ENCODE data around the gene TMEM161A. TPM values are rescaled to one million over a fixed set of nuclear protein-coding genes. Genes with fewer than 3 reads are reported as not detected.

Gene TMEM161A
- total and polyA plus RNA-seq, 2 donors (not counting 1 experiment from before 2014, with no cell fraction given) = 23.6 to 44.0 TPM

DNA sequence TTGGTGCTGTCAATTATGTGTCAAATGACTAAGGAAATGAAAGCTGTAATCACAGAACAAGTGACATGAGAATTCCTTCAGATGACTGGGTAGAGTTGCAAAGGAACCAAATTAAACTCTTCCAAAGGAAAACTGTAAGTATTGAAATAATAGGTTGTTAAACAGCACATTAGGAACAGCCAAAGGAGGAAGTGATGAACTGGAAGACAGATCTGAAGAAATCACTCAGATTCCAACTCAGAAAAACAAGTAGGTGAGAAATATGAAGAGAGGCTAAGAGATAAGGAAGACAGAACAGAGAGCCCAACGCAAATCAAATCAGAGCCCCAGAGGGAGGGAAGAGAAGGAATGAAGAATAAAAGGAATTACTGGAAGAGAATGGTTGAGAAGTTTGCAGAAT lies 15.4 kb downstream of the TMEM161A start:
- WGBS (ENCODE audit: insufficient coverage) = no CpG with 5 or more reads among the region's 1 CpG
- Histone ChIP-seq H3K4me2 (replicated peaks; ENCODE audit: low read depth, low read length, poor library complexity, severe bottlenecking) (no peak overlapping the region), H4K20me1 (ENCODE audit: control insufficient read depth, insufficient read depth, low read length, poor library complexity, severe bottlenecking) (no peaks in the 10 kb centered on the region), H3K9ac (ENCODE audit: low read length) (no peak overlapping the region), H3K79me2 (ENCODE audit: control insufficient read depth, insufficient read depth, low read length) (no peaks in the 10 kb centered on the region), H2AFZ (ENCODE audit: insufficient read depth, low read depth, low read length, poor library complexity, severe bottlenecking) (no peak overlapping the region), H3K27ac (ENCODE audit: low read length in 2 of 2) (no peak overlapping the region), H3K9me3 (ENCODE audit: control extremely low read depth in 1 of 3, control insufficient read depth in 2 of 3, insufficient read depth in 1 of 3, low read length in 2 of 3) (peaks cover 0 to 4% (median 3%) of the 10 kb centered on the region in 3 donors), H3K36me3 (replicated peaks in 1 of 2; ENCODE audit: control extremely low read depth in 1 of 2, control insufficient read depth in 1 of 2, extremely low read depth in 1 of 2, insufficient read depth in 2 of 2, low read length in 1 of 2) (peaks cover 0 to 16% of the 10 kb centered on the region in 2 experiments), H3K4me1 (ENCODE audit: control insufficient read depth in 2 of 2, insufficient read depth in 2 of 2, low read length in 2 of 2) (no peaks in the 10 kb centered on the region), H3K27me3 (replicated peaks in 1 of 4; ENCODE audit: control extremely low read depth in 1 of 4, control insufficient read depth in 3 of 4, insufficient read depth in 4 of 4, low read length in 3 of 4) (no peaks in the 10 kb centered on the region), H3K4me3 (ENCODE audit: control extremely low read depth in 1 of 5, extremely low read depth in 1 of 5, insufficient read depth in 1 of 5, low read depth in 2 of 5, low read length in 4 of 5) (no peak overlapping the region)
- H3K4me3 Mint-ChIP-seq = no peak overlapping the region
- H3K4me1 Mint-ChIP-seq = no peaks in the 10 kb centered on the region
- intact Hi-C loops (cut with micrococcal nuclease) = no loop called here
- H3K27me3 Mint-ChIP-seq = no peaks in the 10 kb centered on the region
- CTCF ChIA-PET = interaction anchor here (0.7 kb wide), 1 partner anchor 19 kb away, joined by 3 read pairs; no protein-coding TSS in a partner anchor
- no peak overlapping the region for H3K27ac Mint-ChIP-seq
- no peak for DNase-seq
- POLR2A ChIA-PET = interaction anchor here (0.7 kb wide), 1 partner anchor 17 kb away, joined by 7 read pairs; no protein-coding TSS in a partner anchor
- H3K9me3 Mint-ChIP-seq (ENCODE audit: insufficient read depth) = peaks cover 5% of the 10 kb centered on the region
- no peak for ATAC-seq (ENCODE audit: low read depth)
- TF ChIP-seq EZH2 (IDR thresholded peaks at IDR 0.05; ENCODE audit: borderline replicate concordance, insufficient read depth, low read depth, low read length, poor library complexity, severe bottlenecking) = no peak

DNA sequence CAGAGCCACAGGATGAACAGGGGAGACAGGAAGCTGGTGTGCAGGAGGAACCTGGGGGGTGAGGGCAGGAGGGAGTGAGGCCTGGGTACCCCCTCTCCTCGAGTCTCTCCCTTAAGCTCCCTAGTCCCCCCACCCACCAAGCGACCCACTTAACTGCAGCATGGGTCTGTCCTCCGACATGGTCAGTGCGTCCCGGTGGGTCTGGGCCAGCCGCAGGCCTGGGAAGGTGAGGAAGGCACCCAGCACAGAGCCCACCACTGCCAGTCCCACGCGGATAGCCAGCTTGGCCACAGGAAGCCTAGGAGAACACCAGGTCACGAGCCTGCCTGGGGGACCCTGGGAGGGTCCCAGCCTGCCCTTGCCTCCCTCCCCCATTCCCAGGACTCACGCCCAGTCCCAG lies 16.9 kb downstream of the TMEM161A start:
- Histone ChIP-seq H3K36me3 (replicated peaks in 1 of 2; ENCODE audit: control extremely low read depth in 1 of 2, control insufficient read depth in 1 of 2, extremely low read depth in 1 of 2, insufficient read depth in 2 of 2, low read length in 1 of 2) (peaks cover 0 to 16% of the 10 kb centered on the region in 2 experiments), H3K27ac (ENCODE audit: low read length in 2 of 2) (no peak overlapping the region), H3K9ac (ENCODE audit: low read length) (no peak overlapping the region), H3K4me3 (ENCODE audit: control extremely low read depth in 1 of 5, extremely low read depth in 1 of 5, insufficient read depth in 1 of 5, low read depth in 2 of 5, low read length in 4 of 5) (no peak overlapping the region), H3K9me3 (ENCODE audit: control extremely low read depth in 1 of 3, control insufficient read depth in 2 of 3, insufficient read depth in 1 of 3, low read length in 2 of 3) (peaks cover 0 to 4% (median 3%) of the 10 kb centered on the region in 3 donors), H3K4me1 (ENCODE audit: control insufficient read depth in 2 of 2, insufficient read depth in 2 of 2, low read length in 2 of 2) (no peaks in the 10 kb centered on the region), H2AFZ (ENCODE audit: insufficient read depth, low read depth, low read length, poor library complexity, severe bottlenecking) (no peak overlapping the region), H3K4me2 (replicated peaks; ENCODE audit: low read depth, low read length, poor library complexity, severe bottlenecking) (no peak overlapping the region), H3K27me3 (replicated peaks in 1 of 4; ENCODE audit: control extremely low read depth in 1 of 4, control insufficient read depth in 3 of 4, insufficient read depth in 4 of 4, low read length in 3 of 4) (no peaks in the 10 kb centered on the region), H3K79me2 (ENCODE audit: control insufficient read depth, insufficient read depth, low read length) (no peaks in the 10 kb centered on the region), H4K20me1 (ENCODE audit: control insufficient read depth, insufficient read depth, low read length, poor library complexity, severe bottlenecking) (no peaks in the 10 kb centered on the region)
- Mint-ChIP-seq H3K9me3 (ENCODE audit: insufficient read depth) (peaks cover 5% of the 10 kb centered on the region), H3K27ac (no peak overlapping the region), H3K27me3 (no peaks in the 10 kb centered on the region), H3K4me3 (no peak overlapping the region), H3K4me1 (no peaks in the 10 kb centered on the region)
- POLR2A ChIA-PET = no interaction called here
- intact Hi-C loops (cut with micrococcal nuclease) = no loop called here
- no peak for ATAC-seq (ENCODE audit: low read depth)
- CTCF ChIA-PET = no interaction called here
- WGBS (ENCODE audit: insufficient coverage) = 91% methylated on average over 8 of the region's 10 CpGs
- no peak for DNase-seq
- TF ChIP-seq EZH2 (IDR thresholded peaks at IDR 0.05; ENCODE audit: borderline replicate concordance, insufficient read depth, low read depth, low read length, poor library complexity, severe bottlenecking) = no peak
- TF ChIP-seq, protein P1, sequence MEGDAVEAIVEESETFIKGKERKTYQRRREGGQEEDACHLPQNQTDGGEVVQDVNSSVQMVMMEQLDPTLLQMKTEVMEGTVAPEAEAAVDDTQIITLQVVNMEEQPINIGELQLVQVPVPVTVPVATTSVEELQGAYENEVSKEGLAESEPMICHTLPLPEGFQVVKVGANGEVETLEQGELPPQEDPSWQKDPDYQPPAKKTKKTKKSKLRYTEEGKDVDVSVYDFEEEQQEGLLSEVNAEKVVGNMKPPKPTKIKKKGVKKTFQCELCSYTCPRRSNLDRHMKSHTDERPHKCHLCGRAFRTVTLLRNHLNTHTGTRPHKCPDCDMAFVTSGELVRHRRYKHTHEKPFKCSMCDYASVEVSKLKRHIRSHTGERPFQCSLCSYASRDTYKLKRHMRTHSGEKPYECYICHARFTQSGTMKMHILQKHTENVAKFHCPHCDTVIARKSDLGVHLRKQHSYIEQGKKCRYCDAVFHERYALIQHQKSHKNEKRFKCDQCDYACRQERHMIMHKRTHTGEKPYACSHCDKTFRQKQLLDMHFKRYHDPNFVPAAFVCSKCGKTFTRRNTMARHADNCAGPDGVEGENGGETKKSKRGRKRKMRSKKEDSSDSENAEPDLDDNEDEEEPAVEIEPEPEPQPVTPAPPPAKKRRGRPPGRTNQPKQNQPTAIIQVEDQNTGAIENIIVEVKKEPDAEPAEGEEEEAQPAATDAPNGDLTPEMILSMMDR (IDR thresholded peaks at IDR 0.05) = no peak
